Ishikawa (cell line): ENCODE data around the gene VPS25.

Experiments used
- CEBPB ChIP-seq: IDR thresholded peaks from 2 replicates; pipeline ENCODE4 v1.6.1; 2012
- CREB1 ChIP-seq: IDR thresholded peaks from 2 replicates; pipeline ENCODE4 v1.6.1; 2012; ENCODE audit warnings: low read depth
- EGR1 ChIP-seq: IDR thresholded peaks from 2 replicates; pipeline ENCODE4 v1.6.1; 2012
- EP300 ChIP-seq: IDR thresholded peaks from 2 replicates; pipeline ENCODE4 v1.6.1; 2012; ENCODE audit warnings: borderline replicate concordance
- FOXM1 ChIP-seq: IDR thresholded peaks from 2 replicates; pipeline ENCODE4 v1.6.1; 2012; ENCODE audit warnings: low read depth, borderline replicate concordance
- NFIC ChIP-seq: IDR thresholded peaks from 2 replicates; pipeline ENCODE4 v1.6.1; 2012
- RAD21 ChIP-seq: IDR thresholded peaks from 2 replicates; pipeline ENCODE4 v1.6.1; 2012; ENCODE audit warnings: low read depth
- TAF1 ChIP-seq: IDR thresholded peaks from 2 replicates; pipeline ENCODE4 v1.6.1; 2012; ENCODE audit warnings: low read depth, mild to moderate bottlenecking
- TCF12 ChIP-seq: IDR thresholded peaks from 2 replicates; pipeline ENCODE4 v1.6.1; 2012; ENCODE audit warnings: low read depth
- TEAD4 ChIP-seq: IDR thresholded peaks from 2 replicates; pipeline ENCODE4 v1.6.1; 2012
- YY1 ChIP-seq: IDR thresholded peaks from 2 replicates; pipeline ENCODE4 v1.6.1; 2012; ENCODE audit warnings: low read depth
- ZBTB7A ChIP-seq: IDR thresholded peaks from 2 replicates; pipeline ENCODE4 v1.6.1; 2012; ENCODE audit warnings: low read depth
- TF ChIP-seq, protein P1 (sequence below): IDR thresholded peaks from 2 replicates; pipeline ENCODE4 v1.6.1; 2012; ENCODE audit warnings: low read depth, mild to moderate bottlenecking
- TF ChIP-seq, protein P2 (sequence below): IDR thresholded peaks from 2 replicates; pipeline ENCODE4 v1.6.1; 2012
- TF ChIP-seq, protein P3 (sequence below): IDR thresholded peaks from 2 replicates; pipeline ENCODE4 v1.6.1; 2012

VPS25 gene

DNA sequence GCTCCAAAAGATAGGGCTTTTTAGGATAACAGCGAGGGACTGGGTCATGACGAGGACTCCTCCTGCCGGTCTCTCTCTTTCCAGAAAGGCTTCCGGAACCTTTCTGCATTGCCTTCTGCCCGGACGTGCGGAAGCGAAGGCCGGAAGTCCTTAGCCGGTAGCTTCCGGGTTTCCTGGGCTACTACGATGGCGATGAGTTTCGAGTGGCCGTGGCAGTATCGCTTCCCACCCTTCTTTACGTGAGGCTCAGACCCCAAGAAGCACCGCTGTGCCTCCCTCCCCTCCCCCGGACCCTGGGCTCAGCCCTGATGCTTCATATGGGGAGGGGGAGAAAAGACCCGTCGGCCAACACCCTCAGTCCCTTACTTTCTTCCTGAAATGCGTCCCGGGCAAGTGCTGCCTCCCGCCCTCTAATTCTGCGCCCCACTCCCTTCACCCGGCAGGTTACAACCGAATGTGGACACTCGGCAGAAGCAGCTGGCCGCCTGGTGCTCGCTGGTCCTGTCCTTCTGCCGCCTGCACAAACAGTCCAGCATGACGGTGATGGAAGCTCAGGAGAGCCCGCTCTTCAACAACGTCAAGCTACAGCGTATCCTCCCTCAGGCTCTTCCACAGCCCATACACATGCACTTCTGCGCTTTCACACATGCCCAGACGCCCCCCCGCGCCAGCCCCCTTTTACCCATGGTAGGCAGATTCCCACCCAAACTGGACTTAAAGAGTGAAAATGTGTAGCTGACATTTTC lies at the start of gene VPS25:
TSS of gene VPS25 (plus strand) at position 160 of the 746 bp plus-strand sequence. CDS start at position 187, 27 bp downstream.
- TF ChIP-seq RAD21 (peak; percentile 3; the same call in 1 of the 2 replicates), ZBTB7A (no peak), YY1 (peak; percentile 86), CREB1 (no peak), NFIC (0 out of 2 replicates have a peak, but pooled peaks have one; percentile 21), CEBPB (no peak; the same call in 1 of the 2 replicates), TAF1 (peak; percentile 99), TCF12 (peak; percentile 82), EGR1 (no peak), FOXM1 (no peak), TEAD4 (no peak; the same call in 1 of the 2 replicates), EP300 (no peak)
- TF ChIP-seq, protein P1, sequence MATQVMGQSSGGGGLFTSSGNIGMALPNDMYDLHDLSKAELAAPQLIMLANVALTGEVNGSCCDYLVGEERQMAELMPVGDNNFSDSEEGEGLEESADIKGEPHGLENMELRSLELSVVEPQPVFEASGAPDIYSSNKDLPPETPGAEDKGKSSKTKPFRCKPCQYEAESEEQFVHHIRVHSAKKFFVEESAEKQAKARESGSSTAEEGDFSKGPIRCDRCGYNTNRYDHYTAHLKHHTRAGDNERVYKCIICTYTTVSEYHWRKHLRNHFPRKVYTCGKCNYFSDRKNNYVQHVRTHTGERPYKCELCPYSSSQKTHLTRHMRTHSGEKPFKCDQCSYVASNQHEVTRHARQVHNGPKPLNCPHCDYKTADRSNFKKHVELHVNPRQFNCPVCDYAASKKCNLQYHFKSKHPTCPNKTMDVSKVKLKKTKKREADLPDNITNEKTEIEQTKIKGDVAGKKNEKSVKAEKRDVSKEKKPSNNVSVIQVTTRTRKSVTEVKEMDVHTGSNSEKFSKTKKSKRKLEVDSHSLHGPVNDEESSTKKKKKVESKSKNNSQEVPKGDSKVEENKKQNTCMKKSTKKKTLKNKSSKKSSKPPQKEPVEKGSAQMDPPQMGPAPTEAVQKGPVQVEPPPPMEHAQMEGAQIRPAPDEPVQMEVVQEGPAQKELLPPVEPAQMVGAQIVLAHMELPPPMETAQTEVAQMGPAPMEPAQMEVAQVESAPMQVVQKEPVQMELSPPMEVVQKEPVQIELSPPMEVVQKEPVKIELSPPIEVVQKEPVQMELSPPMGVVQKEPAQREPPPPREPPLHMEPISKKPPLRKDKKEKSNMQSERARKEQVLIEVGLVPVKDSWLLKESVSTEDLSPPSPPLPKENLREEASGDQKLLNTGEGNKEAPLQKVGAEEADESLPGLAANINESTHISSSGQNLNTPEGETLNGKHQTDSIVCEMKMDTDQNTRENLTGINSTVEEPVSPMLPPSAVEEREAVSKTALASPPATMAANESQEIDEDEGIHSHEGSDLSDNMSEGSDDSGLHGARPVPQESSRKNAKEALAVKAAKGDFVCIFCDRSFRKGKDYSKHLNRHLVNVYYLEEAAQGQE: no peak
- TF ChIP-seq, protein P2, sequence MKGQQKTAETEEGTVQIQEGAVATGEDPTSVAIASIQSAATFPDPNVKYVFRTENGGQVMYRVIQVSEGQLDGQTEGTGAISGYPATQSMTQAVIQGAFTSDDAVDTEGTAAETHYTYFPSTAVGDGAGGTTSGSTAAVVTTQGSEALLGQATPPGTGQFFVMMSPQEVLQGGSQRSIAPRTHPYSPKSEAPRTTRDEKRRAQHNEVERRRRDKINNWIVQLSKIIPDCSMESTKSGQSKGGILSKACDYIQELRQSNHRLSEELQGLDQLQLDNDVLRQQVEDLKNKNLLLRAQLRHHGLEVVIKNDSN: peak; percentile 61
- TF ChIP-seq, protein P3, sequence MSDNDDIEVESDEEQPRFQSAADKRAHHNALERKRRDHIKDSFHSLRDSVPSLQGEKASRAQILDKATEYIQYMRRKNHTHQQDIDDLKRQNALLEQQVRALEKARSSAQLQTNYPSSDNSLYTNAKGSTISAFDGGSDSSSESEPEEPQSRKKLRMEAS: peak; percentile 62

DNA sequence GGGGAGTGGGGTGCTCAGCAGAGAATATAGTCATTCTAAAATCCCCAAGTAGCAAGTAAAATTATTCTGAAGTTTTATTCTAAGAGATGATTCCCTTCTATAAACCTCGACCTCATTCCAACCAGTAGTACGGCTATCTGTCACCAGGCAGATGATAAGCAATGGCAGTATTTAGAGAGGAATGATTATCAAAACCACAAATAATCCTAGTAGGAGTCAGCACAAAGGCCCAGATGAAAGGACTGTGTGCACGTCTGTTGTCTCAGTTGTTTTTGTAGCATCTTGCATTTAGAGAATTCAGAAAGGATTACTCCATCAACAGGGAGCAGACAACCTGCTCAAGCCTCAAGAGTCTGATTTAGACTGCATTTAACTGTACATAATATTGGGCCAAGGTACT lies 49.6 kb upstream of the VPS25 start:
- no peak for TF ChIP-seq FOXM1
- no peak for TF ChIP-seq EP300
- no peak for TF ChIP-seq EGR1
- TF ChIP-seq YY1: no peak

DNA sequence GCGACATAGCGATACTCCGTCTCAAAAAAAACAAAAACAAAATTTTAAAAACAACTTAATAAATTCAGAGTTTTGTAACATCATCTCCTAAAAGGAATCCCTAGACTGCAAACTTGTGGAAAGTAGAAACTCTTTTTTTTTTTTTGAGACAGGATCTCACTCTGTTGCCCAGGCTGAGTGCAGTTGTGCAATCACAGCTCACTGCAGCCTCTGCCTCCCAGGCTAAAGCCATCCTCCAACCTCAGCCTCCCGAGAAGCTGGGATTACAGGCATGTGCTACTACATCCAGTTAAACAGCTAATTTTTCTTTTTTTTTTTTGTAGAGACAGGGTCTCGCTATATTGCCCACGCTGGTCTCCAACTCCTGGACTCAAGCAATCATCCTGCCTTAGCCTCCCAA lies 48.1 kb upstream of the VPS25 start:
- TF ChIP-seq TAF1 (no peak), CEBPB (0 out of 2 replicates have a peak, but pooled peaks have one; percentile 19)

DNA sequence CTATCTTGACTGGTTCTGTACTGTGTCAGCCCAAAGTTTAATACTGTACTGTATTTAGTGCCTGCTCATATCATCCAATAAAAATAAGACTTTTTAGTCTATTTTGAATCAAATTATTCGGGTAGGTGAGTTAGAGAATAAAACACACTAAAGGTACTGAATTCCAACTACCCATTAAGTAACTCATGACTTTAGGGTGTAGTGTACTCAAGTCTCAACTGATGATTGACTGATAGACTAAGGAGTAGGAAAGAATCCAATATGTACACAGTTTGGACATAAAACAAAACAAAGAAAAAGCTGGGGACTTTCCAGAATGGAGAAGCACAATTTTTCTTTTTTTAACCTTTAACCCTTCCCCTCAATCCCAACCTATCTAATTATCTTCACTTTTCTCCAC lies 32.5 kb upstream of the VPS25 start:
- TF ChIP-seq CREB1 (no peak), CEBPB (no peak), NFIC (no peak), FOXM1 (no peak)

DNA sequence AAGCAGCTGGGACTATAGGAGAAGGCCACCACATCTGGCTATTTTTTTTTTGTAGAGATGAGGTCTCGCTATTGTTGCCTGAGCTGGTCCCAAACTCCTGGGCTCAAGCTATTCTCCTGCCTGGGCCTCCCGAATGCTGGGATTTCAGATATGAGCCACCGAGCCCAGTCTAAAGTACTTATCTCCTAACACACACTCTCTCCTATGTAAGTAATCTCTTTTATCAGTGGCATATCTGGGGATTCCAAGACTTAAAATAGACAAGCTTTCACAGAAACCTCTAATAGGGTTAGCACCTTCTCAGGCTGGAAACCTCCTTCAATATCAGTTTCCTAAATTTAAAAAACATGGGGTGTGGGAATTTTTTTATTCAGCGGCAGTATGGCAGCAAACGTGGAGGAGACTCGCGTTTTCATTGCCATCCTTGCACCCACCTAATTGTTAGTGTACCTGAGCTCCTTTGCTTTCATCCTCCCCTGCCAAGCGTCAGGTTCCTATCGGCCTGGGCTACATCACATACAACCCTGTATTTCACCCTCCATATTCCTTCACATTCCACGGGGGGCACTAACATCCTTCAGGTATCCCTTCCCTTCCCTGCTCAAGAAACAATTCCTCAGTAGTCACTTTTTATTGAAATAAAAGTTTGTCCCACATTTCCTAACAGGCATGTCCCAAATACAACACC lies 29.5 kb upstream of the VPS25 start:
- TF ChIP-seq FOXM1: no peak
- TF ChIP-seq ZBTB7A: no peak
- no peak for TF ChIP-seq NFIC
- TF ChIP-seq EGR1: no peak
- TF ChIP-seq EP300: no peak
- no peak for TF ChIP-seq TAF1
- TF ChIP-seq, protein P1: no peak
- TF ChIP-seq CREB1: no peak
- no peak for TF ChIP-seq RAD21
- no peak for TF ChIP-seq TCF12
- TF ChIP-seq, protein P3: no peak
- TF ChIP-seq, protein P2: no peak
- no peak for TF ChIP-seq TEAD4
- TF ChIP-seq CEBPB: no peak
- no peak for TF ChIP-seq YY1
